ENCODE results near the gene FRMD4B.

GRCh38 chr3:69141313-69141712 is 244.6 kb downstream of the FRMD4B start:
- TF ChIP-seq TAF1 (IDR thresholded peaks at IDR 0.05; ENCODE audit: low read depth, low read length) (no peak), POLR2A (IDR thresholded peaks at IDR 0.05; ENCODE audit: low read depth, low read length) (no peak), POLR2AphosphoS5 (IDR thresholded peaks at IDR 0.05; ENCODE audit: low read depth, low read length) (no peak)
